Prostate gland (tissue), 2 donors: Measurements from ENCODE around the gene DQX1.

ENCODE experiments used
- POLR2AphosphoS5 ChIP-seq: sonication (generic); formaldehyde crosslinking; IDR thresholded peaks from one replicate; pipeline ENCODE4 v1.6.1; 2017; ENCODE audit warnings: antibody characterized with exemption
- TF ChIP-seq, protein P1 (sequence below), 4 experiments: fragments of 200-600 bp in 2 of 4; fragments of 450-650 bp in 2 of 4; sonication (generic) in 2 of 4; IDR thresholded peaks; 1 replicate in 3 of 4; 2 replicates in 1 of 4; pipeline ENCODE4 v1.5.1; 2016 to 2019; ENCODE audit warnings: antibody characterized with exemption in 4 of 4, mild to moderate bottlenecking in 2 of 4, moderate library complexity in 2 of 4

DNA sequence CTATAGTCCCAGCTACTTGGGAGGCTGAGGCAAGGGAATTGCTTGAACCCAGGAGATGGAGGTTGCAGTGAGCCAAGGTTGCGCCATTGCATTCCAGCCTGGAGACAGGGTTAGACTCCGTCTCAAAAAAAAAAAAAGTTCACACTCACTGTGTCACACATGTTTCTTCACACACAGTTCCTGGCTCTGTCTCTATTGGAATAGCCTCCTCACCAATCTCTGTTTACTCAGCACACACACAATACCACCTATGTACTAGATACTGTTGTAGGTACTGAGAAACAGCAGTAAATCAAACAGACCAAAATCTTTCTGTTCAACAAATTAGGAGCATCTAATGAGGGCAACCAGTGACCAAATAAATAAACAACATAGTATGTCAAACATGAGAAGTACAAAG lies 39.9 kb downstream of the DQX1 start:
- TF ChIP-seq POLR2AphosphoS5 = no peak
- TF ChIP-seq, protein P1, sequence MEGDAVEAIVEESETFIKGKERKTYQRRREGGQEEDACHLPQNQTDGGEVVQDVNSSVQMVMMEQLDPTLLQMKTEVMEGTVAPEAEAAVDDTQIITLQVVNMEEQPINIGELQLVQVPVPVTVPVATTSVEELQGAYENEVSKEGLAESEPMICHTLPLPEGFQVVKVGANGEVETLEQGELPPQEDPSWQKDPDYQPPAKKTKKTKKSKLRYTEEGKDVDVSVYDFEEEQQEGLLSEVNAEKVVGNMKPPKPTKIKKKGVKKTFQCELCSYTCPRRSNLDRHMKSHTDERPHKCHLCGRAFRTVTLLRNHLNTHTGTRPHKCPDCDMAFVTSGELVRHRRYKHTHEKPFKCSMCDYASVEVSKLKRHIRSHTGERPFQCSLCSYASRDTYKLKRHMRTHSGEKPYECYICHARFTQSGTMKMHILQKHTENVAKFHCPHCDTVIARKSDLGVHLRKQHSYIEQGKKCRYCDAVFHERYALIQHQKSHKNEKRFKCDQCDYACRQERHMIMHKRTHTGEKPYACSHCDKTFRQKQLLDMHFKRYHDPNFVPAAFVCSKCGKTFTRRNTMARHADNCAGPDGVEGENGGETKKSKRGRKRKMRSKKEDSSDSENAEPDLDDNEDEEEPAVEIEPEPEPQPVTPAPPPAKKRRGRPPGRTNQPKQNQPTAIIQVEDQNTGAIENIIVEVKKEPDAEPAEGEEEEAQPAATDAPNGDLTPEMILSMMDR (IDR thresholded peaks at IDR 0.05) = no peak
